Measurements from ENCODE around the gene ALG12.

Gene ALG12

GRCh38 chr22:49900441-49901230 lies 17.6 kb downstream of the ALG12 start:
- DNase-seq (ENCODE audit: low read depth): no peak
- TF ChIP-seq CTCF (IDR thresholded peaks at IDR 0.05; ENCODE audit: insufficient read depth, low read depth, low read length, missing control alignments): no peak

GRCh38 chr22:49899530-49899929 lies 18.7 kb downstream of the ALG12 start:
- no peak for DNase-seq (ENCODE audit: low read depth)
- no peak for TF ChIP-seq CTCF (IDR thresholded peaks at IDR 0.05; ENCODE audit: insufficient read depth, low read depth, low read length, missing control alignments)
- no peak overlapping the region for H3K4me3 ChIP-seq (ENCODE audit: low read depth, low read length)

More at GRCh38 chr22:49900441-49901230, 17.6 kb downstream of the ALG12 start:
- no peak overlapping the region for H3K4me3 ChIP-seq (ENCODE audit: low read depth, low read length)

- no peak for DNase-seq (ENCODE audit: low read depth)
- H3K4me3 ChIP-seq (ENCODE audit: low read depth, low read length): no peak overlapping the region
- TF ChIP-seq CTCF (IDR thresholded peaks at IDR 0.05; ENCODE audit: insufficient read depth, low read depth, low read length, missing control alignments): no peak
Measured at GRCh38 chr22:49897015-49897684, 21.1 kb downstream of the ALG12 start.

- no peak overlapping the region for H3K4me3 ChIP-seq (ENCODE audit: low read depth, low read length)
- no peak for DNase-seq (ENCODE audit: low read depth)
- TF ChIP-seq CTCF (IDR thresholded peaks at IDR 0.05; ENCODE audit: insufficient read depth, low read depth, low read length, missing control alignments): no peak
Measured at GRCh38 chr22:49896201-49896600, 22.0 kb downstream of the ALG12 start.

- no peak for TF ChIP-seq CTCF (IDR thresholded peaks at IDR 0.05; ENCODE audit: insufficient read depth, low read depth, low read length, missing control alignments)
- DNase-seq (ENCODE audit: low read depth): no peak
Measured at GRCh38 chr22:49894322-49895054, 23.8 kb downstream of the ALG12 start.

GRCh38 chr22:49893025-49893424 lies 25.2 kb downstream of the ALG12 start:
- no peak for TF ChIP-seq CTCF (IDR thresholded peaks at IDR 0.05; ENCODE audit: insufficient read depth, low read depth, low read length, missing control alignments)
- H3K4me3 ChIP-seq (ENCODE audit: low read depth, low read length): no peak overlapping the region
- no peak for DNase-seq (ENCODE audit: low read depth)

More at GRCh38 chr22:49894322-49895054, 23.8 kb downstream of the ALG12 start:
- H3K4me3 ChIP-seq (ENCODE audit: low read depth, low read length): no peak overlapping the region
